Astrocyte (in vitro differentiated cells and primary cell): Measurements from ENCODE around the gene C17orf100.

ENCODE experiments used
- EZH2 ChIP-seq: IDR thresholded peaks from 2 replicates; pipeline ENCODE4 v1.6.1; 2012; ENCODE audit warnings: mild to moderate bottlenecking, low read length, inconsistent platforms; ENCODE audit not compliant: insufficient read depth
- TF ChIP-seq, protein P1 (sequence below): IDR thresholded peaks from 2 replicates; pipeline ENCODE4 v1.5.1; 2011; ENCODE audit warnings: low read depth, mild to moderate bottlenecking, inconsistent platforms, low read length, moderate library complexity; ENCODE audit not compliant: insufficient read depth

DNA sequence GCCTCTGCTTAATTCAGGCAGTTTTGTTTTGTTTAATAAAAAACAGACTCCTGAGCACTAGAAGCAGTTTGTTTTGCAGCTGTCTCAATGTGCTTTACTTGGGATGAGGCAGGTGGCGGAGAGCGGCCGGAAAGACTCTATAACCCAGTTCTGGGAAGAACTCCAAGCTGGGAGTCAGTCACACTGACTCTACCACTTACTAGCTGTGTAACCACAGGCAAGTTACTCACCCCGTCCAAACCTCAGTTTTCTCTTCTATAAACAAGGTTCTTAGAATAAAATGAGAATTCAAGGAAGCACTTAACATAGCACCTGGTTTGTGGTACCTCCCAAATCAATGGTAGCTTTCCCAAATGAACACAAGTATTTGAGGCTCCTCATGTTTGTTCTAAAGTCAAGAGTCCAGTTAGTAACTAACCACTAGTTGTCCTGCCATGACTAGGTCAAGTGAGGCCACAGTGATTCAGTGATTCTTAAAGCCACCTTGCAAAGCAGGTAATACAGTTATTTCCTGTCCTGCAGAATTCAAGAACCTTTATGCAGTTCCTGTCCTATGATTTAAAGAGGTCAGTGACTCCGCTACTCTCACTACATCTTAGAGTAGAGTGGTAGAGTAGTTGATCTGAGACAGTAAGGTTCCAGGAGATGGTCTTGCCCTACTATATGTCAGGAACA is 8.0 kb upstream of the C17orf100 start:
- TF ChIP-seq, protein P1, sequence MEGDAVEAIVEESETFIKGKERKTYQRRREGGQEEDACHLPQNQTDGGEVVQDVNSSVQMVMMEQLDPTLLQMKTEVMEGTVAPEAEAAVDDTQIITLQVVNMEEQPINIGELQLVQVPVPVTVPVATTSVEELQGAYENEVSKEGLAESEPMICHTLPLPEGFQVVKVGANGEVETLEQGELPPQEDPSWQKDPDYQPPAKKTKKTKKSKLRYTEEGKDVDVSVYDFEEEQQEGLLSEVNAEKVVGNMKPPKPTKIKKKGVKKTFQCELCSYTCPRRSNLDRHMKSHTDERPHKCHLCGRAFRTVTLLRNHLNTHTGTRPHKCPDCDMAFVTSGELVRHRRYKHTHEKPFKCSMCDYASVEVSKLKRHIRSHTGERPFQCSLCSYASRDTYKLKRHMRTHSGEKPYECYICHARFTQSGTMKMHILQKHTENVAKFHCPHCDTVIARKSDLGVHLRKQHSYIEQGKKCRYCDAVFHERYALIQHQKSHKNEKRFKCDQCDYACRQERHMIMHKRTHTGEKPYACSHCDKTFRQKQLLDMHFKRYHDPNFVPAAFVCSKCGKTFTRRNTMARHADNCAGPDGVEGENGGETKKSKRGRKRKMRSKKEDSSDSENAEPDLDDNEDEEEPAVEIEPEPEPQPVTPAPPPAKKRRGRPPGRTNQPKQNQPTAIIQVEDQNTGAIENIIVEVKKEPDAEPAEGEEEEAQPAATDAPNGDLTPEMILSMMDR: no peak
- no peak for TF ChIP-seq EZH2
